Kasumi-1 (cell line): ENCODE results near the gene ASXL1.
"Not testable (repeated sequence)": the region's sequence is repeated elsewhere in the genome, so short reads cannot be mapped to it uniquely, and the experiment has no call there.

ENCODE experiments used
- DNase-seq, 2 experiments: peaks; one replicate each; lab custom pipeline; 2025; lab: John Stamatoyannopoulos, UW

ASXL1 gene

DNA sequence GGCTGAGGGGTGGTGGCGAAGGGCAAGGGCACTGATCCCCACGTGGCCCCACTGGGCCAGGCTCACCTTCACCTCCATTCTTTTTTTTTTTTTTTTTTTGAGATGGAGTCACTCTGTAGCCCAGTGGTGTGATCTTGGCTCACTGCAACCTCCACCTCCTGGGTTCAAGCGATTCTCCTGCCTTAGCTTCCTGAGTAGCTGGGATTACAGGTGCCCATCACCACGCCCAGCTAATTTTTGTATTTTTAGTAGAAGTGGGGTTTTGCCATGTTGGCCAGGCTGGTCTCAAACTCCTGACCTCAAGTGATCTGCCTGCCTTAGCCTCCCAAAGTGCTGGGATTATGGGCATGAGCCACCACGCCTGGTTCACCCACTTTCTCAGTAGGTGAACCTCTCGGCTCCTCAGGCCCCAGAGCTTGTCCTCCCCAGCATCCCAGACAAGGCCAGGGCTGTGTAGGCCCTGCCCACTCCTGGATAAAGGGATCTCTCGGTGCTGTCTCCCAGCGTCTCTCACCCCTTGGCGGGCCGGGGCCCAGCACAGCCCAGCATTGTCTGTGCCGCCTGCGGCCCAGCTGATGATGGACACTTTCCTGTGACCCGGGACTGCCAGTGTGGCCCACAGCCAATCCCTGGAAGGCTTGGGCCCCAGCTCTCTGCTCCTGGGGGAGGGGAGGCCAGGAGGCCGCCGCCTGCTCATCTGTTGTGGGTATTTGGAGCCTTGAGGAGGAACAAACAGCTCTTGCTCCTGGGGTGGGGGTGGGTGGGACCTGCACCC, 108.0 kb downstream of the ASXL1 start:
- not testable (repeated sequence) for DNase-seq

DNA sequence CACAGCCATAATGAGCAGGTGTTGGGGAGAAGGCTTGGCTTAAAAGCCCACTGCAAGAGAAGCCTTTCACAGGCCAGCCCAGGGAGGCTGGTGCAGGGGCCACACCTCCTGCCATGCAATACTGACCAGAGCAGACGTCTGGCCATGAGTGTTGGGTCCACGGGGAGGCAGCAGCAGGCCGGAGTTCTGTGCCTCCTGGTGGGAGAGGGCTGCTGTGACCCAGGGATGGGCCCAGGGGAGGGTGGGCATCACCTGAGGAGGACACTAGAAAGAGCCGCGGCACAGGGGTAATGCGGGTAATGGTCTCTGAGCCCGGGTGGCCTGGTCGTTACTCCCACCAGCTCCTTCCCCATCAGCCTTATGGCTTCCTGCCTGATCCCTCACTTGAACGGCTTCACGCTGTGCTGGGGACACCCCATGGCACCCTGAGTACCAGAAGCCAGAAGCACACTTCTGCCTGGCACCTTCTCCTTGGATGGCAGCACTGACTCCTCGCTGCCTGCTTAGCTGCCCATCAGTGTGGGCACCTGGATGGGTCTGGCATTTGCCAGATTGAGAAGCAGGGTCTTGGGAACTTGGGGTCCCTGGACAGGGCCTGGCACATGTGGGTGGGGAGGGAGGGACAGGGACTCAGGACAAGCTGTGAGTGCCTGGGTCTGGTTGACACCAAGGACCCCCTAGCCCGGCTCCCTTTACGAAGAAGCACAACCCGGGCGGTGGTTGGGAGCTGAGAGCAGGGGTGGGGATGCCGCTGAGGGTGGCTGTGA, 108.8 kb downstream of the ASXL1 start:
- DNase-seq, result no peak

DNA sequence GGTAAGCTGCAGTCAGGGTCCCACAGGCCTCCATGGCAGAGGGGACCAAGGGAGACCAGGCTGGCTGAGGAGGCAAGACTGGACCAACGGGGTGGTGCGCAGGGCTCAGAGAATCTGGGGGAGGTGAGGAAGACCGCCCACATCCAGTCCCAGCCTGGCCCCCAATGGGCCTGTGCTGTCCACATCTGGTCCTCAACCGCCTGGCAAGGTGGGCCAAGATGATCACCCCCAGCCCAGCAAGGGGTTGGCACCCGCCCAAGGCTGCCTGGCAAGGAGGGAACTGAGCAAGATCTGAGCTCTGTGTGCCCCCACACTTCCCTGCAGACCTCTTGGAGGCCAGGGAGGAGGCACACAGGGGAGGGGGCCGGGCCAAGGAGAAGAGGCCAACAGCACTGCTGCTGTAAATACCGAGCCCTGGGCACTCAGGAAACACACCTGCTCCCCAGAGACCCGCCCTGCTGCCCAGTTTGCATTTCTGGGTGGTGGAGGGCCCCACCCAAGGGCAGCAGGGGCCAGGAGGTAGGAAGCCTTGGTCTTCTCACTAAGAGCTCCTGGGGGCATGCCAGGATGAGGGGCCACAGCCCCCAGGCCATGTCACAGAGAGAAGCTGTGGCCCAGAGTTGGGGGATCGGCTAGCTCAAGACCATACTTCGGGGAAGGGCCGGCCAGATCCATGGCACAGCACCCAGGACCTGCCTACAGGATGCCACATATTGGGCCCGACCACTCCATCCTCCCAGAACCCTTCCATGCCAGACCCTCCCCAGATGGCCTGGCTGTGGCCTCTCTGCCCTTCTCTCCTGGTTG, 109.6 kb downstream of the ASXL1 start:
- DNase-seq, result no peak

DNA sequence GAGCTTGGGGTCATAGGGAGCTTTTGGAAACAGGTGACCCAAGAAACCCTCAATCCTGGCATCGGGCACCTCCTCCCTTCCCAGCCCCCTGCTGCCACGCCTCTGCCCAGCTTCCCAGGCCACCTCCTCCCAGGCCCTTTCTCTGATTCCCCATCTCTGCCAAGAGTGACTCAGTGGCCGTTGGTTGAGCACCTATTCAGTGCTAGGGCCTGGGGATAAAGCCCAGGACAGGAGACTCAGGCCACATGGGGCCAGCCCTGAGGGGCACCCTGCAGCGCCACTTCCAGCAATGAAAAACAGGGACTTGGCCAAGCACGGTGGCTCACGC, 110.1 kb downstream of the ASXL1 start:
- no peak for DNase-seq

DNA sequence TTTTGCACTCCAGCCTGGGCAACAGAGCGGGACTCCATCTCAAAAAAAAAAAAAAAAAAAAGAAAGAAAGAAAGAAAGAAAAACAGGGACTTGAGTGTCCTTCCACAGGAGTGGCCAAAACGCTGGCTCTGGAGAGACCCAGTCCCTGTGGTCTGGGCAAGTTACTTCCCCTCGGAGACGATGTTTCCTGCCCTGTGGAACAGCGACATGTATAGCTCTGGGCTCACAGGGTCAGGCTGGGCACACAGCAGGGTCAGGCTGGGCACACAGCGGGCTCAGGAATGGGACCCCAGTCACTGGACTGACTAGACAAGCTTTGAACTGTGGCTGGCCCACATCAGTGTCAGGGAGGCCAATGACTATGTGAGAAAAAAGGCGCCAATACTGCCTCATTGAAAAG, 110.7 kb downstream of the ASXL1 start:
- DNase-seq, result no peak

DNA sequence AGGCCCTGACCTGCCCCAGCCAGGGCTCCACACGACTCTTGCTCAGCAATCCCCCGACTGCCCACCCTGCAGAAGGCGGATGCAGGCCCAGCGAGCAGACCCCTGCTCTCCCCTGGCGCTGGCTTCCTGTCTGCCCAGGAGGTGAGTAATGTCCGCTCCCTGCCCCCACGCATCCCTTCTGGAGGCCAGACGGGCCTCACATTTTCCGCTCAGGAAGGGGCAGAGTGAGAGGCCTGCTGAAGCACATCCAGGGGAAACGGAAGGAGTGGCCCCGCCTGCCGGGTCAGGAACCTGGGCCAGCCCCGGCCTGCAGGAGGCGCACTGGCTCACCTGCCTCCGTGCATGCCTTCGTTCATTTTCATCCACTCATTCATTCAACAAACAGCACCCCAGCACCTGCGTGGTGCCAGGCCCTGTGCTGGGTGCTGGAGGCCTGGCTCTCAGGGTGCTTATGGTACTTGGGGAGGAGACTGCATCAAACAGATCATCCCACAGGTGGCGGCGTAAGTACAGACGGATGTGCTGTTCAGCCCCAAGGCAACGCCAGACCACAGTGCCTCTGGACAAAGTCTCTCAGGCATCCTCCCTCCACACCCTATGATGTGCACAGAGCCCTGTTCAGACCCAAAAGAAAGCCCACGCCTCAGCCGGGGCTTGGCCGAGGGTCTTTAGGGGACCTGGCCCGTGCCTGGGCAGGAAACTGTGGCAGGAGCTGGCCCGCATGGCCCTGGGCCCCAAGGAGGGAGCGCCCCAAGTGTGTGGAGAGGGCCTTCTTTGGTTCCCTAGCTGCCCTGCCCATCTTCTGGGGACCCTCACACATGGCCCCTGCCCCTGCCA, 112.1 kb downstream of the ASXL1 start:
- DNase-seq, result peak; percentile 42 to 43

DNA sequence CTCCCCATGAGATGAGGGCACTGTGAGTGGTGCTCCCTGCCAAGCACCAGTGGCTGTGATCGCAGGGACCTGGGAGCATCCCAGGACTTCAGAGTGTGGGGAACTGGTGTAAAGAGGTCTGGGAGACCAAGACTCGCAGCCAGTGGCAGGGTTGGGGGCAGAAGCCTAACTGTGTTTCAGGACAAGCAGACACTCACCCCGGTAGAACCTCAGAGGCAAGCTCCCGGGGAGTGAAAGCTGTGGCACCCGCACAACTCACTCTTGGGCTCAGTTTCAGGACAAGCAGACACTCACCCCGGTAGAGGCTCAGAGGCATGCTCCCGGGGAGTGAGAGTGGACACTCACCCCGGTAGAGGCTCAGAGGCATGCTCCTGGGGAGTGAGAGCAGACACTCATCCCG, 112.8 kb downstream of the ASXL1 start:
- DNase-seq, result no peak

DNA sequence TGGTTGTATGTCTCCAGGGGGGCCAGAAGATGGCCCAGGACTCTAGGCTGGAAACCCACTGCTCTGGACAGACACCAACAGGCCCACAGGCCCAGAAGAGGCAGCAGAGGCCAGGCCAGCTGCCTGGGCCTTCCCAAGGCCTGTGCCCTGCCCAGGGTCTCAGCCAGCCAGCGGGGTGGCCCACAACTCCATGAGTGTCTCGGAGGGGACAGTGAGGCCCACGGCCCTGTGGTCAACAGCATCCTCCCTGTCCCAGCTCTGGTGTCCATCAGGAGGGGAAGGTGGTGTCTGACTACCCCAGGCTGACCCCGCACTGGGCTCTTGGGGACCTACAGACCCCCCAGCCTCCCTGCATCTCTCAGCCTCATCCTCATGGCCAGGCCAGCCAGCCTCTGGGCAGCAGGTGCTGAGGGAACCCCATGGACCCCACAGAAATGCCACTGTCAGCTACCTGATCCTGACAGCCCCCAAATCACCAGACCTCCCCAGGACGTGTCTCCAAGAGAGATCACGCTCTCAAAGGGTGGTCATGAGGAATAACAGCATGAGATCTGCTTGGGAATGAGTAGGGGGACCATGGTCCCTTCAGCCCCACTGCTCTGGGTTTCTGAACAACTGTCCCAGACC, 114.6 kb downstream of the ASXL1 start:
- DNase-seq, result no peak

DNA sequence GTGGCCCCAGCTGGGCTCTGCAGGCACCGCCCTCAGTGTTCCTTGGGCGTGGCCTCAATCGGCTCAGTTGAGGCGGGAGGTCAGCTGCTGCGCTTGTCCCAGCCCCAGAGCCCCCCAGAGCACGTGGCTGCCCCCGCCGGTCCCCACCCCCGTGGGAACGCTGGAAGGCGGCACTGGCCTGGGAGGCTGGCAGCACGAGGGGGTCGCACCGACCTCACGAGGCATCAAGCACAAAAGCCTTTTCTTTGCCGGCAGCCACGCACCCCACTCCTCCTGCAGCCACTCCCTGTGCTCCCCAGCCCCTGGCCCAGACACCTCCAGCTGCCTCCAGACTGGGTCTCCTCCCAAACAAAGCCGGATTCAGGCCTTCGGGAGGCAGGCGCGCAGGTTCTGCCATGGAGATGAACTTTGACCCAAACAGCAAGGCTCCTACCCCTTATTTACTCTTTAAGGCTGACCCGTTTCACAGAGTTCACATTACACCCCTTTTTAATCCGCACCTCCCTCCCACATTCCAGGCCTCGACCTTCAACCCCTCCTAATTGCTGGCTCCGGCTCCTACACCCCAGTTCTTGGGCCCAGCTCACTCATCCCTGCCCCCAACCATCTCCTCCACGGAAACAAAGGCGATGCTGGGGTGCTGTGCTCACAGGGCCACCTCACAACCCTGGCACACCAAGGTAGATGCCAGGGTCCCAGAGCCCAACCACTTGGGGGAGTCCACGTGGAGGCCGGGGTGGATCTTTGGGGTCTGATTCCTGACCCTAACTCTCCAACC, 115.3 kb downstream of the ASXL1 start:
- no peak for DNase-seq

DNA sequence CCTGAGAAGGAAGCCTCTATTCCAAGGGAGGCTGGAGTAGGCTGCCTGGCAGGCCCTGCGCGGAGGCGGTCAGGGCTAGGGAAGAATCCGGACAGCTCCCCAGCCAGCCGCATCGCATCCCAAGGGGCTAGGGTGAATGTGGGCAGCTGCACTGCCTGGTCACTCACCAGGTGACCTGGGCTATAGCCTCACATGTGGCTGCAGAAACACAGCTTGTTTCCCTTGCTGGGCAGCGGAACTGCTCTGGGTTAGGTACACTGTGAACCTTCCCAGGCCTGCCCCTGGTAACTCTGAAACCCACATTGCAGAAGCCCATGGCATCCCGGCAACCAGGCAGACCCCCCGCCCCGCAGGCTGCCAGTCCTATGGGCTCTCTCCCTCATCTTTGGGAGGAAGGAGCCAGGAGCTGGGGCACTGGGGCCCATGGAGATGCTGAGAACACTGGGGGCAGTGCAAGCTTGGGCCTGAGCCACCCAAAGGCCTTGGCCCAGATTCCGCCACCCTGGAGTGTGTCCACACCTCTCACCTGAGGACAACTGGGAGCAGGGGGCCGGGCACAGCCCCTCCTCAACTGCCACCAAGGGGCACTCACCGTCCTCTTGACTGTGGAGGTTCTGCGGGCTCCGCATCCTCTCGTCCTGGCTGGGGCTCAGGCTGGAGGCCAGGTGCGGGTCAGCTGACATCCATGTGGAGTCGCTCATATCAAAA, 116.0 kb downstream of the ASXL1 start:
- no peak for DNase-seq

DNA sequence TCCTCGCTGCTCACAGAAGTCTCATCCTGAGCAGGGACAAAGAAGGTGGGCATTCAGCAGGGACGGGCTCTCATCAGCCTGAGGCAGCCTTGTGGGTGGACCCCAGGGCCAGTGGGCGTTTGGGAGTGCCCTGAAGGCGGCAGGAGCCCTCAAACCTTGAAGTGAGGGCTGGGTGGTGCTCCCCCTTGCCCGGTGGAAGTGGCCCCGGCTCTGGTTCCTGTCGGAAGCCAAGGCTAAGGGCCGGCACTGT, 116.5 kb downstream of the ASXL1 start:
- DNase-seq, result no peak

DNA sequence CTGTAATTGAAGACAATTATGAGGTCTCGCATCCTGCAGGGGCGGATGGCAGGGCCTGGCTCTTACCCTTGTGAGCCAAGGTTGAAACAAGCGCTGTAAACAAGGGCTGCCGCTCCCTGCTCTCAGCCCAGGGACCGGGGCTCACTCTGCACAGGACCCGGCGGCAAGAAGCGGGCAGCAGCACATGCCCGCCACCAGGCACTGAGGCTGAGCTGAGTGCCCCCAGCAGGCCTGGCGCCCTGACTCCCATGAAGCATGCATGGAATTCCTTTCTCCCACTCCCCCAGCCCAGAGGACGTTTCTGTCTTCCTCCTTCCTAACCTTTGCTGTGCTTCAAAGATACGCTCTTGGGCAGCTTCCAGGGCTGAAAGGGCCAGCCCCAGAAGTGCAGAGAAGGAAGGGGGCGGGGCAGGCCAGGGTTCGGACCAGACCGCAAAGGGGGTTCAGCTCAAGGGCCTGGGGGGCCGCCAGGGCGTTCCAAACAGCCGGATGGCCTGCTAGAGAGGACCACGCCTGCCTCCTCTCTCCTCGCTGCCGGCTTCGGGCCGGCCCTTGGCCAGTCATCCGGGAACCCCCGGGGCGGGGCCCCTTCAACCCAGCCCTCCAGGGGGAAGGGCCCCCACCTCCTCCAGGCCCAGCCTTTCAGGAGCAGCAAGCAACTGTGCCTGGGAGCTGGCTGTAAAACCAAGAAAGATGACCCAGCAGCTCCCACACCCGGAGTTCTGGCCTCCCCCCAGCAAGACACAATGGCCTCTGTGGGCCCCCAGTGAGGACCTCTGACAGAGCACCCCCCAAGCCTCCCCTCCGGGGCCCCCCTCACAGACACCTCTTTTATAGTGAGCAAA, 117.1 kb downstream of the ASXL1 start:
- DNase-seq, result peak; percentile 85 to 89

DNA sequence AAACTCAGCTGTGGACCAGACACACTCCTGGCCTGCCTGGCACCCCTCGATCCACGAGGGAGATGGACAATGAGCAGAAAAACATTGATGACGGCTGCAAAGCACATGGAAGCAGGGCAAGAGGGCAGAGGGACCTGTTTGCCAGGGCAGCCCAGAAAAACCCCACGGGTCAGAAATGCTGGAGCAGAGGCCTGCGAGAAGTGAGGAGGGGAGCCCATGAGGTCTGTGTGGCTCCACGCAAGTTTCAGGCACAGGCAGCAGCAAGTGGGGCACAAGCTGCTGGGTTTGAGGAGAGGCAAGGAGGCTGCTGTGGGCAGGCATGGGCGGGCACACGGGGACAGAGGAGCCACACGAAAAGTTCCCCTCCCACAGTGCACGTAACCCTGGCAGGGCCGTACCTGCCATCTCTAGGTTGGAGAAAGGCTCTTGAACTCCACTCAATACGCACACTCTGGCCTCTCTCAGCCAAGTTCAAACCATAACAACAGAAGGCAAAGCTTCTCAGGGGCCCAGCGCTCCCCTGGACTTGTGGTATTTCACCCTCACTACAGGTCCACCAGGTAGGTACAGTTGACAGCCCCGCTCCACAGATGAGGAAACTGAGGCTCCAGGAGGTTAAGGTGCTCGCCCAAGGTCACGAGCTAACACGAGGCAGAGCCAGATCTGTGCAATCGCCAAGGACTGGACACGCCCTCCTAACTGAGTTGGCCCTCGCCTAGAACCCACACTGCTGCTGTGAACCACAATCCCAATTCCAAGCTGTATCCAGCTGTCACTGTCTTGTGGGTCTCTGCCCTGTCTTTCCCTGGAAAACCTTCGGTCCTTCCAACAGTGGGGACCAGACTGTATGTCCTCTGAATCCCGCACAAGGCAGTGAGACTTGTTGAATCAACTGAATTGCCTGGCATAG, 118.8 kb downstream of the ASXL1 start:
- no peak for DNase-seq

DNA sequence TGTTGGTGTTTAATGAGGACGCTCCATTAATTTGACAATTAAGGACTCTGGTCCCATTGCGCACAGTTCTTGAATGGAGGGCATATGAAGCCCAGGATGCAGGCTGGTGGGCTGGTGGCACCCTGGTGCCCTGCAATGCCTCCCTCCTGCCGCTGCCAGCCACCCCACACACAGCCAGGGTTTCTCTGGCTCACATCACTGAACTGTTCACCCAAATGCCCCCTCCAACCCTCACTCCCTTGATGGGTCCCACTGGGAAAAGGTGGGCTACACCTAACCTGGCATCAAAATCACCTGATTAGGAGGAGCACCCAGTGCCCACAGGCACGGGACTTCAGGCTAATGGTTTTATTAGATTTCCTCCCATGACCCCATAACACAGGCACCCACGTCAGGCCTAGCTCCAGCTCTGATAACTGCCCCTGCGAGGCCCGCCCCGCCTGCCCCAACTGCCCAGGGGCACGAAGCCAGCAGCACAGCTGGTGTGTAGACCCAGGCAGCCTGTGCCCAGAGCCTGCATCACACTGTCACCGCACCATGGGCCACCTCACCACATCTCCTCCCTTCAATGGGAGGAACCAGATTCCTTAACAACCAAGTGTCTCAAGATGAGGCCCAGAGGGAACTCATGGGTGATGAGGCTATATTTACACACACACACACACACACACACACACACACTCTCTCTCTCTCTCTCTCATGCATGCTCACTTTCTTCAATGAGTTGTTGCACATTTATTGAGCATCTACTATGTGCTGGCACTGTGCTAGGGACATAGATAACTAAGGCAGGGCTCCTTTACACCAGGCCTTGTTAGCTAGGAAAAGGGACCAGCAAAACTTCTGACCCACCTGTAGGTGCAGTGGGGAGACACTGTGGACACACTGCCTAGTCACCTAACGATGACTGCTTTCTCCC, 119.7 kb downstream of the ASXL1 start:
- no peak for DNase-seq

DNA sequence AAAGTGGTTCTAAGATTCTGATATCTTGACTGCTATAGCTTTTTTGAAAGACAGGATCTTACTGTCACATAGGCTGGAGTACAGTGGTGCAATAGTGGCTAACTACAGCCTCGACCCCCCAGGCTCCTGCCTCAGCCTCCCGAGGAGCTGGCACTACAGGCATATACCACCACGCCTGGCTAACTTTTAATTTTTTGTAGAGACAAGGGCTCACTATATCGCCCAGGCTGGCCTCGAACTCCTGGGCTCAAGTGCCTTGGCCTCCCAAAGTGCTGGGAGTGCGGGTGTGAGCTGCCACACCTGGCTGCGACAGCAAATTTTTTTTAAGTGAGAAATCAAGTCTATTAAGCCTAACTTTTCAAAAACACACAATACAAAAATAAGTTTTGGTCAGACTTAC, 120.4 kb downstream of the ASXL1 start:
- no peak for DNase-seq

DNA sequence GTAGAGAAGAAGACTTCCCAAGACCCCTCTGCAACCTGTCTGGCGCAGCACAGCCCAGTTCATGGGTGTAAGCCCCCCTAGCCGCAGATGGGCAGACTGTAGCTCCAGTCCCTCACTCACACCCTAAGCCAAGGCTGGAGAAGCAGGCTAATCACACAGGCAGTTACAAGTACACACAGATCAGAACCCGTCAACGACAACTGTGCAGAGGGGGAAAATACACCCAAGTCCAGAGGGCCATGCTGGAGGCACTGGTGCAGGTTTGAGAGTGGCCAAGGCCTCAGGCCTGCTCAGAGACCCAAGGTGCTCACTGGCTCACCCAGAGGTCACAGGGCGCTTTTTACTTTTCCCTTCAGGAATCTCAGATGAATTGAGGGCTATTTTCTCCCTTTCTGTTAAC, 120.9 kb downstream of the ASXL1 start:
- no peak for DNase-seq

DNA sequence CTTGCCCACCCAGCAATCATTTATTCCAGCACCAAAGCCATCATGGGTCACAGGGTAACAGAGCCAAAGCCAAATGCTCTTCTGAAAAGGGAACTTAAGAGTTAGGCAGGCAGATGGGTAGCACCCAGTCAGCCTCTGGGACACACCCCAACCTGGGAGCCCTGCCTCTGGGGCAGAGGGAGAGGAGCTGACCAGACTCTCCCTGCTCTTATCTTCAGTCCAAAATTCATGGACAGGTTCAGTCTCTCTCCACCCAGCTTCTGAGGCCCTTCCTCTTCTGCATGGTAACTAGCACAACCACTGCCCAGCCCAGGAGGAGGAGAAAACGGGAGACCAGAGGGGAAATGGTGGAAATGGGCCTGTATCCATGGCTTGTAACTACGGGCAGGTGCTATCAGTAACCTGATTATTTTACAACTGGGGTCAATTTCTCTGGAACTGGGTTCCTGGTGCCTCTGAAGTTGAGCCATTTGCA, 121.6 kb downstream of the ASXL1 start:
- no peak for DNase-seq
